ENCODE data around the gene SCN10A. TPM values are rescaled to one million over a fixed set of nuclear protein-coding genes. Genes with fewer than 3 reads are reported as not detected.
A peak's percentile ranks its signal among the peaks of the same experiment; 100 is the strongest.

The SCN10A gene
- total RNA-seq, 4 donors from 2014 or later: not detected

GRCh38 chr3:38698061-38698460, 118.0 kb downstream of the SCN10A start:
- WGBS: 95% methylated on average over 11 of the region's 12 CpGs
- Histone ChIP-seq H3K4me3 (no peak overlapping the region), H3K27me3 (no peaks in the 10 kb centered on the region), H3K36me3 (no peaks in the 10 kb centered on the region), H3K4me1 (no peaks in the 10 kb centered on the region), H3K9me3 (no peaks in the 10 kb centered on the region), H3K27ac (replicated peaks in 1 of 4) (no peak overlapping the region)
- peak; percentile 75 for DNase-seq (ENCODE audit: extremely low spot score)
- intact Hi-C loops (cut with DNase I): no loop called here
- TF ChIP-seq POLR2AphosphoS5 (IDR thresholded peaks at IDR 0.05) (no peak), CTCF (IDR thresholded peaks at IDR 0.05) (no peak), POLR2A (IDR thresholded peaks at IDR 0.05; ENCODE audit: low read depth) (no peak), EP300 (IDR thresholded peaks at IDR 0.05) (no peak)

GRCh38 chr3:38696034-38696433, 120.0 kb downstream of the SCN10A start:
- no peaks in the 10 kb centered on the region for H3K4me1 ChIP-seq
- WGBS: 62% methylated on average over 2 of the region's 2 CpGs
- TF ChIP-seq CTCF (IDR thresholded peaks at IDR 0.05) (no peak), EP300 (IDR thresholded peaks at IDR 0.05) (no peak), POLR2AphosphoS5 (IDR thresholded peaks at IDR 0.05) (no peak), POLR2A (IDR thresholded peaks at IDR 0.05; ENCODE audit: low read depth) (no peak)
- H3K27ac ChIP-seq (replicated peaks in 1 of 4): no peak overlapping the region
- no peaks in the 10 kb centered on the region for H3K36me3 ChIP-seq
- intact Hi-C loops (cut with DNase I): no loop called here
- no peak overlapping the region for H3K4me3 ChIP-seq
- no peaks in the 10 kb centered on the region for H3K27me3 ChIP-seq
- no peaks in the 10 kb centered on the region for H3K9me3 ChIP-seq
- no peak for DNase-seq (ENCODE audit: extremely low spot score)

- no peaks in the 10 kb centered on the region for H3K27me3 ChIP-seq
- no peak overlapping the region for H3K4me3 ChIP-seq
- H3K9me3 ChIP-seq: no peaks in the 10 kb centered on the region
- no peak for DNase-seq (ENCODE audit: extremely low spot score)
- WGBS: 86% methylated on average over 2 of the region's 2 CpGs
- H3K4me1 ChIP-seq: no peaks in the 10 kb centered on the region
- intact Hi-C loops (cut with DNase I): no loop called here
- H3K36me3 ChIP-seq: no peaks in the 10 kb centered on the region
- H3K27ac ChIP-seq (replicated peaks in 1 of 4): no peak overlapping the region
- TF ChIP-seq POLR2AphosphoS5 (IDR thresholded peaks at IDR 0.05): no peak
- TF ChIP-seq CTCF (IDR thresholded peaks at IDR 0.05): no peak
- no peak for TF ChIP-seq POLR2A (IDR thresholded peaks at IDR 0.05; ENCODE audit: low read depth)
- no peak for TF ChIP-seq EP300 (IDR thresholded peaks at IDR 0.05)
Observed at GRCh38 chr3:38690185-38690584, 125.8 kb downstream of the SCN10A start.

GRCh38 chr3:38689774-38690173, 126.2 kb downstream of the SCN10A start:
- 82% methylated on average over 3 of the region's 3 CpGs for WGBS
- no peaks in the 10 kb centered on the region for H3K4me1 ChIP-seq
- H3K4me3 ChIP-seq: no peak overlapping the region
- no peaks in the 10 kb centered on the region for H3K9me3 ChIP-seq
- no peak overlapping the region for H3K27ac ChIP-seq (replicated peaks in 1 of 4)
- no peak for TF ChIP-seq EP300 (IDR thresholded peaks at IDR 0.05)
- no peak for TF ChIP-seq CTCF (IDR thresholded peaks at IDR 0.05)
- no peak for TF ChIP-seq POLR2A (IDR thresholded peaks at IDR 0.05; ENCODE audit: low read depth)
- no peak for TF ChIP-seq POLR2AphosphoS5 (IDR thresholded peaks at IDR 0.05)
- intact Hi-C loops (cut with DNase I): no loop called here
- DNase-seq (ENCODE audit: extremely low spot score): no peak
- no peaks in the 10 kb centered on the region for H3K27me3 ChIP-seq
- no peaks in the 10 kb centered on the region for H3K36me3 ChIP-seq

- intact Hi-C loops (cut with DNase I): no loop called here
- WGBS: 88% methylated on average over 4 of the region's 4 CpGs
Observed at GRCh38 chr3:38689346-38689745, 126.7 kb downstream of the SCN10A start.

More at GRCh38 chr3:38689346-38689745, 126.7 kb downstream of the SCN10A start:
- no peak overlapping the region for H3K27ac ChIP-seq (replicated peaks in 1 of 4)
- no peak for DNase-seq (ENCODE audit: extremely low spot score)
- H3K9me3 ChIP-seq: no peaks in the 10 kb centered on the region
- H3K4me3 ChIP-seq: no peak overlapping the region
- H3K36me3 ChIP-seq: no peaks in the 10 kb centered on the region
- no peak for TF ChIP-seq CTCF (IDR thresholded peaks at IDR 0.05)
- no peak for TF ChIP-seq POLR2AphosphoS5 (IDR thresholded peaks at IDR 0.05)
- no peak for TF ChIP-seq POLR2A (IDR thresholded peaks at IDR 0.05; ENCODE audit: low read depth)
- H3K4me1 ChIP-seq: no peaks in the 10 kb centered on the region
- H3K27me3 ChIP-seq: no peaks in the 10 kb centered on the region
